SK-N-SH (cell line): ENCODE data around the gene SLC12A7. TPM values are rescaled to one million over a fixed set of nuclear protein-coding genes. Genes with fewer than 3 reads are reported as not detected.

Experiments
- CTCF ChIA-PET: fragments of 300-600, 350-600 bp; formaldehyde crosslinking; extraction: SDS; loops from one replicate; lab custom pipeline; 2021; lab: Yijun Ruan, JAX
- POLR2A ChIA-PET: fragments of 350-600 bp; sonication (Branson Sonifier 250); formaldehyde crosslinking; extraction: SDS; loops from one replicate; lab custom pipeline; 2020; ENCODE audit warnings: antibody characterized with exemption, inconsistent platforms; lab: Yijun Ruan, JAX
- DNase-seq: peaks from one replicate; pipeline ENCODE4 v3.0.0; 2012
- H2AFZ ChIP-seq: fragments of 200-600 bp; sonication (generic); 2 replicates; pipeline ENCODE4 v1.8.1; 2016; ENCODE audit warnings: antibody characterized with exemption, mild to moderate bottlenecking, low read depth
- H3F3A ChIP-seq: fragments of 200-600 bp; sonication (generic); replicated peaks from 2 replicates; pipeline ENCODE3; 2016; ENCODE audit warnings: antibody characterized with exemption, mild to moderate bottlenecking; ENCODE audit not compliant: insufficient read depth
- H3K27ac ChIP-seq, 2 experiments: fragments of 200-500 bp in 1 of 2; fragments of 200-600 bp in 1 of 2; sonication (Bioruptor generic) in 1 of 2; sonication (generic), shearing (Covaris generic) in 1 of 2; 2 replicates each; pipeline versions ENCODE4 v1.5.1 to v1.6.1; 2014 to 2016; ENCODE audit warnings: low read depth in 2 of 2, inconsistent platforms in 1 of 2, low read length in 1 of 2, mild to moderate bottlenecking in 1 of 2, mixed read lengths in 1 of 2
- H3K27me3 ChIP-seq: fragments of 200-600 bp; sonication (generic), shearing (Covaris generic); 2 replicates; pipeline ENCODE4 v1.6.1; 2016; ENCODE audit warnings: mixed run types; ENCODE audit not compliant: insufficient read depth
- H3K36me3 ChIP-seq, 2 experiments: fragments of 200-500 bp in 1 of 2; fragments of 200-600 bp in 1 of 2; sonication (Bioruptor generic) in 1 of 2; sonication (generic) in 1 of 2; replicated peaks in 1 of 2; 2 replicates each; pipeline versions ENCODE3 to v1.5.1; 2014 to 2016; ENCODE audit warnings: low read length in 1 of 2, mild to moderate bottlenecking in 1 of 2; ENCODE audit not compliant: insufficient read depth in 2 of 2, control insufficient read depth in 1 of 2
- H3K4me1 ChIP-seq, 2 experiments: fragments of 200-500 bp in 1 of 2; fragments of 200-600 bp in 1 of 2; sonication (Bioruptor generic) in 1 of 2; sonication (generic), shearing (Covaris generic) in 1 of 2; 2 replicates each; pipeline versions ENCODE4 v1.5.1 to v1.6.1; 2014 to 2016; ENCODE audit warnings: low read depth in 1 of 2, low read length in 1 of 2, mixed run types in 1 of 2; ENCODE audit not compliant: insufficient read depth in 2 of 2, control insufficient read depth in 1 of 2
- H3K4me2 ChIP-seq: fragments of 200-600 bp; sonication (generic), shearing (Covaris generic); 2 replicates; pipeline ENCODE4 v1.6.1; 2017; ENCODE audit warnings: mixed run types
- H3K4me3 ChIP-seq, 2 experiments: fragments of 200-500 bp in 1 of 2; fragments of 200-600 bp in 1 of 2; sonication (Bioruptor generic) in 1 of 2; sonication (generic), shearing (Covaris generic) in 1 of 2; 2 replicates each; pipeline versions ENCODE4 v1.5.1 to v1.8.1; 2014 to 2016; ENCODE audit warnings: low read depth in 2 of 2, inconsistent platforms in 1 of 2, low read length in 1 of 2, mild to moderate bottlenecking in 1 of 2, mixed read lengths in 1 of 2, moderate library complexity in 1 of 2
- H3K79me2 ChIP-seq: fragments of 200-600 bp; sonication (generic); 2 replicates; pipeline ENCODE4 v1.8.1; 2017; ENCODE audit warnings: mild to moderate bottlenecking; ENCODE audit not compliant: insufficient read depth
- H3K9ac ChIP-seq: fragments of 200-600 bp; sonication (generic); 2 replicates; pipeline ENCODE4 v1.6.1; 2017; ENCODE audit warnings: mixed run types
- H3K9me2 ChIP-seq: fragments of 200-600 bp; sonication (generic); 2 replicates; pipeline ENCODE4 v1.6.1; 2017; ENCODE audit warnings: mixed run types
- H3K9me3 ChIP-seq: fragments of 200-600 bp; sonication (generic); 2 replicates; pipeline ENCODE4 v1.6.1; 2017; ENCODE audit warnings: mixed run types, mild to moderate bottlenecking, moderate library complexity
- H4K20me1 ChIP-seq: fragments of 200-600 bp; sonication (generic); 2 replicates; pipeline ENCODE4 v1.6.1; 2017; ENCODE audit warnings: mild to moderate bottlenecking, mixed run types; ENCODE audit not compliant: insufficient read depth
- CHD2 ChIP-seq: fragments of 150-350 bp; IDR thresholded peaks from 2 replicates; pipeline ENCODE4 v1.6.1; 2018; ENCODE audit warnings: low read length; ENCODE audit not compliant: partially characterized antibody
- ELF1 ChIP-seq: IDR thresholded peaks from 2 replicates; pipeline ENCODE4 v1.4.0; 2012
- GABPA ChIP-seq: IDR thresholded peaks from 2 replicates; pipeline ENCODE4 v1.4.0; 2012; ENCODE audit warnings: low read depth, mild to moderate bottlenecking
- GATA2 ChIP-seq: sonication (generic); formaldehyde crosslinking; IDR thresholded peaks from 2 replicates; pipeline ENCODE4 v1.5.0; 2020; ENCODE audit warnings: mild to moderate bottlenecking, missing genetic modification reagents
- JUND ChIP-seq: IDR thresholded peaks from 2 replicates; pipeline ENCODE4 v1.4.0; 2012
- MAX ChIP-seq: IDR thresholded peaks from 2 replicates; pipeline ENCODE4 v1.4.0; 2012; ENCODE audit warnings: low read depth
- MXI1 ChIP-seq: IDR thresholded peaks from 2 replicates; pipeline ENCODE4 v1.6.1; 2012; ENCODE audit warnings: mild to moderate bottlenecking, low read depth, low read length, improper control_type of control experiment
- NFIC ChIP-seq: IDR thresholded peaks from 2 replicates; pipeline ENCODE4 v1.4.0; 2012; ENCODE audit warnings: borderline replicate concordance
- NRF1 ChIP-seq: IDR thresholded peaks from 2 replicates; pipeline ENCODE4 v1.6.1; 2012; ENCODE audit warnings: low read depth, mild to moderate bottlenecking, low read length
- RAD21 ChIP-seq: IDR thresholded peaks from 2 replicates; pipeline ENCODE4 v1.6.1; 2012; ENCODE audit warnings: mild to moderate bottlenecking, low read length
- RCOR1 ChIP-seq: fragments of 150-350 bp; IDR thresholded peaks from 2 replicates; pipeline ENCODE4 v1.6.1; 2017; ENCODE audit warnings: antibody characterized with exemption, low read length
- RXRA ChIP-seq: IDR thresholded peaks from 2 replicates; pipeline ENCODE4 v1.4.0; 2012; ENCODE audit warnings: low read depth, mild to moderate bottlenecking, borderline replicate concordance
- TEAD4 ChIP-seq: IDR thresholded peaks from 2 replicates; pipeline ENCODE4 v1.4.0; 2012; ENCODE audit warnings: mild to moderate bottlenecking, borderline replicate concordance; ENCODE audit not compliant: insufficient read depth
- USF2 ChIP-seq: fragments of 150-350 bp; IDR thresholded peaks from 2 replicates; pipeline ENCODE4 v1.6.1; 2017; ENCODE audit warnings: antibody characterized with exemption, low read length, low read depth, borderline replicate concordance
- ZBTB33 ChIP-seq: IDR thresholded peaks from 2 replicates; pipeline ENCODE4 v1.4.0; 2012; ENCODE audit warnings: low read depth, borderline replicate concordance
- WGBS: methylation state at CpG from one replicate; pipeline ENCODE4 v1.1.6; 2017; ENCODE audit warnings: low lambda C conversion rate; 5-methylcytosine and 5-hydroxymethylcytosine counted together
- polyA plus RNA-seq, 3 experiments: library from polyadenylated mRNA; depleted of rRNA; stranded (reverse); fragments of >200 nt; gene quantifications; 2 replicates each; pipeline ENCODE4 v1.2.3, GENCODE V29; 2012

Gene SLC12A7
- polyA plus RNA-seq, 1 of the 3 experiments (the other 2 are of a cell fraction) = 2.6 TPM

- ChIA-PET CTCF (no interaction called here), POLR2A (no interaction called here)
- WGBS = 89% methylated on average over 33 of the region's 46 CpGs
Measured at GRCh38 chr5:1073239-1074102, 38.4 kb downstream of the SLC12A7 start.

GRCh38 chr5:1069720-1070088, 42.2 kb downstream of the SLC12A7 start:
- no peaks in the 10 kb centered on the region for H3K9me3 ChIP-seq
- H3K36me3 ChIP-seq = no peaks in the 10 kb centered on the region
- H3K27ac ChIP-seq = no peak overlapping the region
- H3K9ac ChIP-seq = no peak overlapping the region
- no peaks in the 10 kb centered on the region for H3K4me1 ChIP-seq
- CTCF ChIA-PET = interaction anchor here (0.9 to 1.2 kb wide), 2 partner anchors 10 to 99 kb away, joined by 3 read pairs; no protein-coding TSS in a partner anchor
- POLR2A ChIA-PET = no interaction called here
- no peak for TF ChIP-seq TEAD4
- no peak for TF ChIP-seq NFIC
- TF ChIP-seq USF2 = no peak
- no peak for TF ChIP-seq JUND
- TF ChIP-seq CHD2 = no peak
- TF ChIP-seq RXRA = no peak
- TF ChIP-seq GABPA = no peak
- TF ChIP-seq RAD21 = no peak
- TF ChIP-seq ZBTB33 = no peak
- no peaks in the 10 kb centered on the region for H3K9me2 ChIP-seq
- no peak overlapping the region for H3K4me2 ChIP-seq
- H3K4me3 ChIP-seq = no peak overlapping the region
- DNase-seq = no peak
- no peaks in the 10 kb centered on the region for H3F3A ChIP-seq
- no peak overlapping the region for H2AFZ ChIP-seq
- H3K79me2 ChIP-seq = no peaks in the 10 kb centered on the region
- WGBS = 98% methylated on average over 8 of the region's 15 CpGs
- no peaks in the 10 kb centered on the region for H3K27me3 ChIP-seq
- no peaks in the 10 kb centered on the region for H4K20me1 ChIP-seq

More at GRCh38 chr5:1073239-1074102, 38.4 kb downstream of the SLC12A7 start:
- H3K36me3 ChIP-seq = no peaks in the 10 kb centered on the region
- no peaks in the 10 kb centered on the region for H3K9me2 ChIP-seq
- H3K4me3 ChIP-seq = no peak overlapping the region
- TF ChIP-seq RXRA (no peak), NRF1 (no peak), ELF1 (no peak), MAX (no peak), MXI1 (no peak), GATA2 (CRISPR knock-in tag) (no peak), RCOR1 (no peak)
- no peak for DNase-seq
- H3K27me3 ChIP-seq = no peaks in the 10 kb centered on the region
- H3K79me2 ChIP-seq = no peaks in the 10 kb centered on the region
- no peak overlapping the region for H2AFZ ChIP-seq
- no peaks in the 10 kb centered on the region for H3F3A ChIP-seq
- no peaks in the 10 kb centered on the region for H3K9me3 ChIP-seq
- H3K27ac ChIP-seq = no peak overlapping the region
- H3K4me1 ChIP-seq = no peaks in the 10 kb centered on the region
- H3K9ac ChIP-seq = no peak overlapping the region
- H4K20me1 ChIP-seq = no peaks in the 10 kb centered on the region
- H3K4me2 ChIP-seq = no peak overlapping the region
